NT2/D1 (cell line): ENCODE data around the gene DOK6.

Source experiments
- SUZ12 ChIP-seq: IDR thresholded peaks from 2 replicates; pipeline ENCODE4 v1.6.1; 2011; ENCODE audit not compliant: insufficient read length, insufficient read depth; ENCODE audit errors: extremely low read depth
- YY1 ChIP-seq: IDR thresholded peaks from 2 replicates; pipeline ENCODE4 v1.6.1; 2011; ENCODE audit not compliant: insufficient read length, insufficient read depth
- ZNF274 ChIP-seq: IDR thresholded peaks from 2 replicates; pipeline ENCODE4 v1.6.1; 2011; ENCODE audit warnings: mild to moderate bottlenecking, low read depth, low read length

GRCh38 chr18:69674292-69674877, 273.7 kb downstream of the DOK6 start:
- TF ChIP-seq YY1, result no peak
- no peak for TF ChIP-seq ZNF274
- TF ChIP-seq SUZ12, result no peak
